ENCODE data around the gene HSP90AB1.

The HSP90AB1 gene

GRCh38 chr6:44255871-44256774 is 9.2 kb downstream of the HSP90AB1 start:
- peak; percentile 13 to 28 for DNase-seq

GRCh38 chr6:44256775-44257024 is 9.8 kb downstream of the HSP90AB1 start:
- DNase-seq: no peak

GRCh38 chr6:44257025-44257752 is 10.3 kb downstream of the HSP90AB1 start, which contains the start of gene SLC35B2:
TSS of gene SLC35B2 (minus strand) at chr6:44257528. CDS start at chr6:44257410, 118 bp downstream.
- DNase-seq: peak; percentile 41 to 54

GRCh38 chr6:44257753-44258324 is 10.9 kb downstream of the HSP90AB1 start:
- DNase-seq: no peak

GRCh38 chr6:44258325-44258863 is 11.5 kb downstream of the HSP90AB1 start:
- no peak for DNase-seq

GRCh38 chr6:44258921-44259320 is 12.0 kb downstream of the HSP90AB1 start:
- DNase-seq: no peak

- DNase-seq: no peak
These were observed 13.1 kb downstream of the HSP90AB1 start for GRCh38 chr6:44260011-44260410.

GRCh38 chr6:44260451-44261297 is 13.8 kb downstream of the HSP90AB1 start:
- DNase-seq: no peak

GRCh38 chr6:44261581-44261980 is 14.7 kb downstream of the HSP90AB1 start:
- DNase-seq: no peak

- DNase-seq: no peak
These were observed 15.8 kb downstream of the HSP90AB1 start for GRCh38 chr6:44262467-44263353.

GRCh38 chr6:44263354-44264100 is 16.6 kb downstream of the HSP90AB1 start:
- peak in 1 of 2 experiments; percentile 12 for DNase-seq

GRCh38 chr6:44264154-44265006 is 17.5 kb downstream of the HSP90AB1 start:
- peak in 1 of 2 experiments; percentile 55 for DNase-seq

GRCh38 chr6:44265007-44265721 is 18.3 kb downstream of the HSP90AB1 start, which contains the start of gene NFKBIE:
TSS of gene NFKBIE (minus strand) at chr6:44265551. CDS start at chr6:44265346, 205 bp downstream.
- peak; percentile 92 to 94 for DNase-seq

- DNase-seq: no peak
These were observed 18.9 kb downstream of the HSP90AB1 start for GRCh38 chr6:44265722-44266233.

GRCh38 chr6:44266347-44266746 is 19.4 kb downstream of the HSP90AB1 start:
- no peak for DNase-seq

GRCh38 chr6:44267252-44267651 is 20.4 kb downstream of the HSP90AB1 start:
- DNase-seq: no peak

GRCh38 chr6:44268095-44268628 is 21.3 kb downstream of the HSP90AB1 start:
- peak; percentile 54 to 57 for DNase-seq
